ENCODE data around the gene RNASE11. TPM values are rescaled to one million over a fixed set of nuclear protein-coding genes. Genes with fewer than 3 reads are reported as not detected.

RNASE11 gene
- total and polyA plus RNA-seq, 2 donors (not counting 3 experiments of a cell fraction or from before 2014, with no cell fraction given): not detected

Other genes with a start within 250 kb of the RNASE11 start
- gene PARP2, start 244.4 kb downstream of the RNASE11 start, total RNA-seq: 30.6 and 30.8 TPM in 2 replicates
- gene PARP2, start 244.4 kb downstream of the RNASE11 start, polyA plus RNA-seq: 12.9 and 15.7 TPM in 2 replicates
- 40.3 and 44.6 TPM in 2 replicates for gene TEP1, start 174.5 kb downstream of the RNASE11 start, total RNA-seq
- 18.1 and 19.6 TPM in 2 replicates for gene TEP1, start 174.5 kb downstream of the RNASE11 start, polyA plus RNA-seq
- 0.07 TPM in 1 of 2 replicates, not detected in the other for gene KLHL33, start 151.8 kb downstream of the RNASE11 start, total RNA-seq
- not detected in 2 replicates for gene KLHL33, start 151.8 kb downstream of the RNASE11 start, polyA plus RNA-seq
- gene OSGEP, start 133.2 kb downstream of the RNASE11 start, total RNA-seq: 39.1 and 41.8 TPM in 2 replicates
- gene OSGEP, start 133.2 kb downstream of the RNASE11 start, polyA plus RNA-seq: 84.5 and 100 TPM in 2 replicates
- gene APEX1, start 132.8 kb downstream of the RNASE11 start, total RNA-seq: 227 and 231 TPM in 2 replicates
- gene APEX1, start 132.8 kb downstream of the RNASE11 start, polyA plus RNA-seq: 304 and 387 TPM in 2 replicates
- 28.6 and 33.6 TPM in 2 replicates for gene PIP4P1, start 126.6 kb downstream of the RNASE11 start, total RNA-seq
- gene PIP4P1, start 126.6 kb downstream of the RNASE11 start, polyA plus RNA-seq: 52.5 and 58.6 TPM in 2 replicates
- 189 and 271 TPM in 2 replicates for gene PNP, start 118.6 kb downstream of the RNASE11 start, total RNA-seq
- gene PNP, start 118.6 kb downstream of the RNASE11 start, polyA plus RNA-seq: 232 and 245 TPM in 2 replicates
- 1.2 and 1.8 TPM in 2 replicates for gene RNASE10, start 82.5 kb downstream of the RNASE11 start, total RNA-seq
- 0.12 TPM in 1 of 2 replicates, not detected in the other for gene RNASE10, start 82.5 kb downstream of the RNASE11 start, polyA plus RNA-seq
- gene RNASE9, start 27.0 kb downstream of the RNASE11 start, total RNA-seq: not detected in 2 replicates
- gene RNASE9, start 27.0 kb downstream of the RNASE11 start, polyA plus RNA-seq: not detected in 2 replicates
- gene RNASE12, start 3.4 kb upstream of the RNASE11 start, total RNA-seq: not detected in 2 replicates
- not detected in 2 replicates for gene RNASE12, start 3.4 kb upstream of the RNASE11 start, polyA plus RNA-seq
- gene OR6S1, start 53.7 kb upstream of the RNASE11 start, total RNA-seq: not detected in 2 replicates
- gene OR6S1, start 53.7 kb upstream of the RNASE11 start, polyA plus RNA-seq: not detected in 2 replicates
- 6.9 and 8.7 TPM in 2 replicates for gene RNASE4, start 96.6 kb upstream of the RNASE11 start, total RNA-seq
- 27.4 and 35.1 TPM in 2 replicates for gene RNASE4, start 96.6 kb upstream of the RNASE11 start, polyA plus RNA-seq
- gene ANG, start 100.8 kb upstream of the RNASE11 start, total RNA-seq: 5.7 and 6.2 TPM in 2 replicates
- 11.2 and 12.2 TPM in 2 replicates for gene ANG, start 100.8 kb upstream of the RNASE11 start, polyA plus RNA-seq
- not detected in 2 replicates for gene EDDM3A, start 157.9 kb upstream of the RNASE11 start, total RNA-seq
- gene EDDM3A, start 157.9 kb upstream of the RNASE11 start, polyA plus RNA-seq: not detected in 2 replicates
- not detected in 2 replicates for gene EDDM3B, start 180.4 kb upstream of the RNASE11 start, total RNA-seq
- not detected in 2 replicates for gene EDDM3B, start 180.4 kb upstream of the RNASE11 start, polyA plus RNA-seq
- gene RNASE6, start 193.3 kb upstream of the RNASE11 start, total RNA-seq: 0.33 TPM in 1 of 2 replicates, not detected in the other
- 0.70 and 0.79 TPM in 2 replicates for gene RNASE6, start 193.3 kb upstream of the RNASE11 start, polyA plus RNA-seq
- gene RNASE1, start 214.8 kb upstream of the RNASE11 start, total RNA-seq: 182 and 216 TPM in 2 replicates
- gene RNASE1, start 214.8 kb upstream of the RNASE11 start, polyA plus RNA-seq: 909 and 1,090 TPM in 2 replicates